A673 (cell line): ENCODE results near the gene MICAL3. TPM values are rescaled to one million over a fixed set of nuclear protein-coding genes. Genes with fewer than 3 reads are reported as not detected.

Source experiments
- BruUV-seq: library from RNA; stranded (reverse); fragments of 400-500 nt; replicated peaks from 2 replicates; lab custom pipeline; 2021; lab: Mats Ljungman, UMichigan
- CTCF ChIA-PET: fragments of 300-600 bp; sonication (Branson Sonifier 250); formaldehyde crosslinking; loops from one replicate; lab custom pipeline; 2022; ENCODE audit warnings: antibody characterized with exemption; lab: Charles Lee
- POLR2A ChIA-PET: fragments of 300-600 bp; sonication (Branson Sonifier 250); formaldehyde crosslinking; loops from one replicate; lab custom pipeline; 2022; ENCODE audit warnings: antibody characterized with exemption; ENCODE audit not compliant: low non-redundant PET; lab: Charles Lee
- DNase-seq: peaks from one replicate; pipeline ENCODE4 v3.0.0-alpha.2; 2015; ENCODE audit warnings: low spot score
- H3K27ac ChIP-seq: fragments of 200-600 bp; sonication (generic); 2 replicates; pipeline ENCODE4 v1.5.1; 2016; ENCODE audit warnings: mixed run types, low read depth, mild to moderate bottlenecking, mixed read lengths, antibody characterized with exemption, low read length; ENCODE audit not compliant: poor library complexity, severe bottlenecking
- H3K27me3 ChIP-seq: fragments of 200-600 bp; sonication (generic); replicated peaks from 2 replicates; pipeline ENCODE4 v1.6.1; 2017; ENCODE audit warnings: mixed run types, low read depth, mild to moderate bottlenecking, mixed read lengths, antibody characterized with exemption, low read length; ENCODE audit not compliant: insufficient read depth, poor library complexity
- H3K36me3 ChIP-seq: fragments of 200-600 bp; sonication (generic); 2 replicates; pipeline ENCODE4 v1.6.1; 2016; ENCODE audit warnings: mixed run types, mild to moderate bottlenecking, mixed read lengths, antibody characterized with exemption, low read length; ENCODE audit not compliant: insufficient read depth, poor library complexity, severe bottlenecking
- H3K4me1 ChIP-seq: fragments of 200-600 bp; sonication (generic); 2 replicates; pipeline ENCODE4 v1.6.1; 2017; ENCODE audit warnings: mixed run types, mild to moderate bottlenecking, mixed read lengths, antibody characterized with exemption, low read length; ENCODE audit not compliant: insufficient read depth, poor library complexity, severe bottlenecking
- H3K4me3 ChIP-seq: fragments of 200-600 bp; sonication (generic); 2 replicates; pipeline ENCODE4 v1.5.1; 2016; ENCODE audit warnings: low read depth, mixed run types, mild to moderate bottlenecking, mixed read lengths, low read length; ENCODE audit not compliant: poor library complexity, severe bottlenecking
- H3K9me3 ChIP-seq: fragments of 200-600 bp; sonication (generic); 2 replicates; pipeline ENCODE4 v1.6.1; 2016; ENCODE audit warnings: mixed run types, low read depth, mild to moderate bottlenecking, mixed read lengths, antibody characterized with exemption, low read length; ENCODE audit not compliant: poor library complexity, severe bottlenecking
- EZH2 ChIP-seq: fragments of 200-600 bp; sonication (generic); IDR thresholded peaks from 2 replicates; pipeline ENCODE4 v1.6.1; 2017; ENCODE audit warnings: borderline replicate concordance, low read depth, mild to moderate bottlenecking, mixed read lengths, antibody characterized with exemption, low read length; ENCODE audit not compliant: poor library complexity, severe bottlenecking
- intact Hi-C: fragments of 100-400 bp; cut with micrococcal nuclease; formaldehyde crosslinking; loops from one replicate; pipeline ENCODE4 v1.10.0; 2022; ENCODE audit not compliant: unreplicated experiment
- total RNA-seq: library from RNA; stranded (reverse); gene quantifications from 2 replicates; pipeline ENCODE4 v1.2.3, GENCODE V29; 2021
- TF ChIP-seq, protein P1 (sequence below): fragments of 300-800, 200-600 bp; sonication (generic); conservative IDR thresholded peaks from 2 replicates; pipeline ENCODE4 v1.5.1; 2017; ENCODE audit warnings: low read depth, mild to moderate bottlenecking, antibody characterized with exemption, low read length, moderate library complexity, mixed read lengths

The MICAL3 gene
- total RNA-seq, 1 experiment from 2014 or later, result 63.6 TPM

DNA sequence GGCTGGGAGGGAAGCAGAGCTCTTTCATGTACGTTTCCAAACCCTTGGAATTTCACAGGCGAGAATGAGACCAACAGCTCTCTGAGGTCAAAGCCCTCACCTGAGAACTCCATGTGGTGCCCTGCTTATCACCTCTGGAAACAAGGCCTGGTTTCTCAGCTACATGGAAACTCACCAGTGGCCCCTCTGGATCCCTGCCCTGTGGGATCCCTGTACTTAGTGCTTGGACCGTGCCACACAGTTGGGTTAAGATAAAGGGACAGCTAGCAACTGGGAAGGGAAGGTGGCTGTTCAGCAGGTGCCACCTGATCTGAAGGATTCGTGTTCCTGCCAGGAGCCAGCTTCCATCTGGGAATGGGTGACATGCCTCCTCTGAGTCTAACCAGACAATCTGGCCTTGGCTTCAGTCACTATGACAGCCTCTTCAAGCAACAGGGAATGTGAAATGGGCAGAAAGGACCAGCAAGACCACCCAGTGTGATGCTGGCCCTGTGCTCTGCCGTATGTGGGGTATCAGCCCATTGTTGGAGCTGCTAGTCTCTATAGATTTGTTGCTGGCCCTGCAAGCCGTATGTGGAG is 195.8 kb downstream of the MICAL3 start:
- no peak for DNase-seq
- intact Hi-C loops, result no loop called here
- H3K4me1 ChIP-seq, result no peaks in the 10 kb centered on the region
- ChIA-PET POLR2A (no interaction called here), CTCF (interaction anchor here (3.8 kb wide), 1 partner anchor 247 kb away, joined by 24 read pairs; no protein-coding TSS in a partner anchor)
- H3K27ac ChIP-seq, result no peak overlapping the region
- no TSS peak for BruUV-seq
- no peak overlapping the region for H3K4me3 ChIP-seq
- no peaks in the 10 kb centered on the region for H3K27me3 ChIP-seq
- peaks cover 6% of the 10 kb centered on the region for H3K36me3 ChIP-seq
- TF ChIP-seq EZH2, result no peak
- TF ChIP-seq, protein P1, sequence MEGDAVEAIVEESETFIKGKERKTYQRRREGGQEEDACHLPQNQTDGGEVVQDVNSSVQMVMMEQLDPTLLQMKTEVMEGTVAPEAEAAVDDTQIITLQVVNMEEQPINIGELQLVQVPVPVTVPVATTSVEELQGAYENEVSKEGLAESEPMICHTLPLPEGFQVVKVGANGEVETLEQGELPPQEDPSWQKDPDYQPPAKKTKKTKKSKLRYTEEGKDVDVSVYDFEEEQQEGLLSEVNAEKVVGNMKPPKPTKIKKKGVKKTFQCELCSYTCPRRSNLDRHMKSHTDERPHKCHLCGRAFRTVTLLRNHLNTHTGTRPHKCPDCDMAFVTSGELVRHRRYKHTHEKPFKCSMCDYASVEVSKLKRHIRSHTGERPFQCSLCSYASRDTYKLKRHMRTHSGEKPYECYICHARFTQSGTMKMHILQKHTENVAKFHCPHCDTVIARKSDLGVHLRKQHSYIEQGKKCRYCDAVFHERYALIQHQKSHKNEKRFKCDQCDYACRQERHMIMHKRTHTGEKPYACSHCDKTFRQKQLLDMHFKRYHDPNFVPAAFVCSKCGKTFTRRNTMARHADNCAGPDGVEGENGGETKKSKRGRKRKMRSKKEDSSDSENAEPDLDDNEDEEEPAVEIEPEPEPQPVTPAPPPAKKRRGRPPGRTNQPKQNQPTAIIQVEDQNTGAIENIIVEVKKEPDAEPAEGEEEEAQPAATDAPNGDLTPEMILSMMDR, result no peak
- no peaks in the 10 kb centered on the region for H3K9me3 ChIP-seq

DNA sequence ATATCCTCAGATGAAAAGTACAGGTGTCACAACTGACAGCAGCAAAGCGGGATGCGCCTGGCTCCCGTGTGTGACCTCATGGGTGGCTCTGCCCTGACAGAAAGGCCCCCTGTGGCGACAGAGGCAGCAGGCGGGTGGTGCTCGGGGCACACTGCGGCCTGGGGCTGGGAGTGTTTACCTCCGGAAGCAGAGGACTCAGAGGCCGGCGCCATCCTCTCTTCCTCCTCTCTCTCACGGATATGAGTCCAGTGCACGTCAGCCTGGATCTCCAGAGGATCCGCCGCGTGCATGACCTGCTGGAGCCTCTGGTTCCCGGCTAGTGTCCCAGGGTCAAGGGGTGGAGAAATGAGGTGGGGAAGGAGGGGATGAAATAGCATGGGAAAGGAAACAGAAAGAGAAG is 196.9 kb downstream of the MICAL3 start:
- Histone ChIP-seq H3K27ac (no peak overlapping the region), H3K9me3 (no peaks in the 10 kb centered on the region), H3K4me3 (no peak overlapping the region), H3K27me3 (no peaks in the 10 kb centered on the region), H3K4me1 (no peaks in the 10 kb centered on the region), H3K36me3 (peaks cover 6% of the 10 kb centered on the region)
- CTCF ChIA-PET, result interaction anchor here (3.8 kb wide), 1 partner anchor 248 kb away, joined by 24 read pairs; no protein-coding TSS in a partner anchor
- intact Hi-C loops, result no loop called here
- DNase-seq, result no peak
- BruUV-seq, result no TSS peak
- POLR2A ChIA-PET, result no interaction called here
- TF ChIP-seq, protein P1, result no peak
- TF ChIP-seq EZH2, result no peak

DNA sequence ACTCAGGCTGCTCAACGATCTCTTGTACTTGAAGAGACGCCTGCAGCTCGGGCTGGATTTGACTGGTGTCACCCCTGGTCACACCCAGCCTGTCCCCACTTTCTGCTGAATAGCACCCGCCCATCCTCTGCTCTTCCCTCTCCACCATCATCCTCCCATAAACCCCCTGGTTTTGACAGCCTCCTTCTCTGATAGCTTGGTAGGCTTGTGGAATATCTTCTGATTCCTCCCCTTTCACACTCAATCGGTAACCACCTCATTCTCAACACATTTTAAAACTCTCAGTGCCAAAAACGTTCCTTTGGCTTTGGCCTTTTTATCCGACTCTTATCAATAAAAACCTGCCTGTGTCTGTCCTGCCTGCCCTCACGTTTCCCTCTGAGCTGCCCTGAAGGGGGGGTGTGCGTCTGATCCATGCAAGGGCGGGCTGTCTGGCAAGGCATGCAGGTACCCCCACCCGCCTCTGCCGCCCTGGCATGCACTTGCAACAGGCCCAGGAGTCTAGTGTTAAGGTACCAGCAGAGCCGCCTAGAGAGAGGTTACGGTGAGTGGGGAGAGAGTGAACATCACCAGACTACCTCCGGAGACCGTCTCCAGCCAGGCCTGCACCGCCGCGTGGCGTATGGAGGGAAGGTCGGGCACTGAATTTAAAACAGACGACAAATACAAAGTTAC is 198.3 kb downstream of the MICAL3 start:
- no peak overlapping the region for H3K4me3 ChIP-seq
- TF ChIP-seq, protein P1, result no peak
- no peak for TF ChIP-seq EZH2
- no peak for DNase-seq
- peaks cover 6% of the 10 kb centered on the region for H3K36me3 ChIP-seq
- ChIA-PET POLR2A (no interaction called here), CTCF (no interaction called here)
- no peaks in the 10 kb centered on the region for H3K9me3 ChIP-seq
- no peaks in the 10 kb centered on the region for H3K4me1 ChIP-seq
- no peaks in the 10 kb centered on the region for H3K27me3 ChIP-seq
- no TSS peak for BruUV-seq
- intact Hi-C loops, result no loop called here
- H3K27ac ChIP-seq, result no peak overlapping the region
